HCT116 (cell line): Measurements from ENCODE around the gene WEE1. TPM values are rescaled to one million over a fixed set of nuclear protein-coding genes. Genes with fewer than 3 reads are reported as not detected.

Experiments used
- ATAC-seq: fragments of 200-7000 bp; cut with Tn5 transposase; 2 replicates; pipeline ENCODE4 v1.9.1; 2020; ENCODE audit warnings: mild to moderate bottlenecking, moderate library complexity
- BruUV-seq: library from RNA; stranded (reverse); fragments of 400-500 nt; replicated peaks from 2 replicates; lab custom pipeline; 2021; lab: Mats Ljungman, UMichigan
- CTCF ChIA-PET: fragments of 300-600 bp; sonication (Branson Sonifier 250); formaldehyde crosslinking; loops from one replicate; lab custom pipeline; 2021; ENCODE audit warnings: antibody characterized with exemption; lab: Charles Lee
- POLR2A ChIA-PET: fragments of 300-600, 350-600 bp; sonication (Branson Sonifier 250); formaldehyde crosslinking; loops from one replicate; lab custom pipeline; 2021; ENCODE audit warnings: antibody characterized with exemption; lab: Charles Lee
- RAD21 ChIA-PET, 2 experiments: fragments of 300-600 bp; sonication (Branson Sonifier 250); formaldehyde crosslinking; loops; one replicate each; lab custom pipeline; 2023; ENCODE audit warnings: low total read pairs in 2 of 2; ENCODE audit not compliant: uncharacterized antibody in 2 of 2, unreplicated experiment in 2 of 2, low non-redundant PET in 1 of 2; lab: Charles Lee
- DNase-seq: peaks from one replicate; pipeline ENCODE4 v3.0.0-alpha.2; 2010; ENCODE audit warnings: low read depth, low spot score
- H2AFZ ChIP-seq: fragments of 200-600 bp; shearing (Covaris generic), sonication (generic); 2 replicates; pipeline ENCODE4 v1.6.1; 2017; ENCODE audit warnings: low read depth, mixed run types, mixed read lengths, antibody characterized with exemption, low read length; ENCODE audit not compliant: poor library complexity, severe bottlenecking
- H3K27ac ChIP-seq: 2 replicates; pipeline ENCODE4 v1.5.1; 2012; ENCODE audit warnings: low read depth, low read length
- H3K27me3 ChIP-seq: fragments of 200-600 bp; sonication (generic); 2 replicates; pipeline ENCODE4 v1.6.1; 2016; ENCODE audit warnings: mixed run types, low read length, mixed read lengths; ENCODE audit not compliant: insufficient read depth
- H3K36me3 ChIP-seq, 2 experiments: fragments of 200-500 bp in 1 of 2; fragments of 200-600 bp in 1 of 2; sonication (Bioruptor generic) in 1 of 2; sonication (generic) in 1 of 2; 2 replicates each; pipeline versions ENCODE4 v1.5.1 to v1.6.1; 2014 to 2016; ENCODE audit warnings: low read length in 2 of 2, inconsistent platforms in 1 of 2, mixed read lengths in 1 of 2, mixed run types in 1 of 2; ENCODE audit not compliant: insufficient read depth in 2 of 2, control insufficient read depth in 1 of 2
- H3K4me1 ChIP-seq, 2 experiments: fragments of 200-600 bp in 1 of 2; sonication (generic) in 1 of 2; 2 replicates each; pipeline versions ENCODE4 v1.5.1 to v1.6.1; 2012 to 2017; ENCODE audit warnings: low read length in 2 of 2, inconsistent platforms in 1 of 2, mild to moderate bottlenecking in 1 of 2, mixed read lengths in 1 of 2, mixed run types in 1 of 2, moderate library complexity in 1 of 2; ENCODE audit not compliant: insufficient read depth in 2 of 2, control insufficient read depth in 1 of 2
- H3K4me2 ChIP-seq: fragments of 200-600 bp; sonication (generic); 2 replicates; pipeline ENCODE4 v1.6.1; 2017; ENCODE audit warnings: mixed run types, low read length, mixed read lengths
- H3K4me3 ChIP-seq, 2 experiments: fragments of 200-600 bp in 1 of 2; sonication (generic) in 1 of 2; replicated peaks in 1 of 2; 2 replicates each; pipeline ENCODE4 v1.5.1; 2011 to 2016; ENCODE audit warnings: low read length in 2 of 2, control low read depth in 1 of 2, low read depth in 1 of 2, mild to moderate bottlenecking in 1 of 2, mixed read lengths in 1 of 2, mixed run types in 1 of 2
- H3K79me2 ChIP-seq: fragments of 200-600 bp; sonication (generic); 2 replicates; pipeline ENCODE4 v1.6.1; 2017; ENCODE audit warnings: mild to moderate bottlenecking, mixed run types, low read length, moderate library complexity, mixed read lengths; ENCODE audit not compliant: insufficient read depth
- H3K9ac ChIP-seq: fragments of 200-600 bp; sonication (generic); 2 replicates; pipeline ENCODE4 v1.6.1; 2016; ENCODE audit warnings: low read length, mixed read lengths
- H3K9me2 ChIP-seq: fragments of 200-600 bp; sonication (generic), shearing (Covaris generic); 2 replicates; pipeline ENCODE4 v1.6.1; 2017; ENCODE audit warnings: mixed run types, mild to moderate bottlenecking, moderate library complexity; ENCODE audit not compliant: insufficient read depth
- H3K9me3 ChIP-seq, 2 experiments: fragments of 200-500 bp in 1 of 2; fragments of 200-600 bp in 1 of 2; sonication (Bioruptor generic) in 1 of 2; sonication (generic) in 1 of 2; 2 replicates each; pipeline ENCODE4 v1.6.1; 2014 to 2017; ENCODE audit warnings: low read length in 2 of 2, mixed read lengths in 2 of 2, inconsistent platforms in 1 of 2, low read depth in 1 of 2, mild to moderate bottlenecking in 1 of 2, mixed run types in 1 of 2, moderate library complexity in 1 of 2; ENCODE audit not compliant: control insufficient read depth in 1 of 2, insufficient read depth in 1 of 2
- H4K20me1 ChIP-seq: fragments of 200-600 bp; sonication (generic), shearing (Covaris generic); 2 replicates; pipeline ENCODE4 v1.6.1; 2017; ENCODE audit warnings: mixed run types, mild to moderate bottlenecking, moderate library complexity; ENCODE audit not compliant: insufficient read depth
- CBX3 ChIP-seq: IDR thresholded peaks from 2 replicates; pipeline ENCODE4 v1.6.1; 2012; ENCODE audit warnings: low read depth
- EZH2 ChIP-seq: fragments of 200-600 bp; sonication (generic); IDR thresholded peaks from 2 replicates; pipeline ENCODE4 v1.6.1; 2017; ENCODE audit warnings: antibody characterized with exemption, mixed run types
- POLR2A ChIP-seq: IDR thresholded peaks from 2 replicates; pipeline ENCODE4 v1.7.0; 2011; ENCODE audit warnings: borderline replicate concordance; ENCODE audit not compliant: insufficient read depth, insufficient read length; ENCODE audit errors: extremely low read depth
- SRF ChIP-seq: IDR thresholded peaks from 2 replicates; pipeline ENCODE4 v1.6.1; 2012; ENCODE audit warnings: low read depth
- ZFX ChIP-seq: fragments of 450-650 bp; IDR thresholded peaks from 2 replicates; pipeline ENCODE4 v1.6.1; 2017
- ZNF274 ChIP-seq: fragments of 200-500 bp; sonication (Bioruptor generic); IDR thresholded peaks from 2 replicates; pipeline ENCODE4 v1.6.1; 2014; ENCODE audit warnings: mild to moderate bottlenecking, low read depth, low read length, inconsistent platforms
- intact Hi-C: fragments of 100-400 bp; cut with micrococcal nuclease; formaldehyde crosslinking; loops from 2 replicates; pipeline ENCODE4 v1.10.0; 2022
- total RNA-seq: library from RNA; stranded (reverse); gene quantifications from one replicate; pipeline ENCODE4 v1.2.1, GENCODE V29; 2021; ENCODE audit not compliant: unreplicated experiment
- TF ChIP-seq, protein P1 (sequence below): IDR thresholded peaks from 2 replicates; pipeline ENCODE4 v1.6.1; 2012

The WEE1 gene
- total RNA-seq, 1 experiment from 2014 or later: 50.8 TPM

- Histone ChIP-seq H4K20me1 (peaks cover 28% of the 10 kb centered on the region; the same call in 1 of the 2 replicates), H3K79me2 (peaks cover 49% of the 10 kb centered on the region), H3K4me3 (peak overlapping the region; percentile 86 to 94), H3K36me3 (peaks cover 18 to 31% of the 10 kb centered on the region in 2 experiments), H3K9ac (peak overlapping the region; percentile 94), H3K4me2 (peak overlapping the region; percentile 85), H3K4me1 (peaks cover 18 to 46% of the 10 kb centered on the region in 2 experiments), H3K9me3 (no peaks in the 10 kb centered on the region), H3K27me3 (no peaks in the 10 kb centered on the region), H2AFZ (no peak overlapping the region), H3K27ac (peak overlapping the region; percentile 96)
- DNase-seq (no peak), ATAC-seq (peak; percentile 49)
- no TSS peak for BruUV-seq
- ChIA-PET RAD21 (interaction anchor here in 1 of 2 experiments (0.6 kb wide), 1 partner anchor 39 kb away, joined by 3 read pairs; no protein-coding TSS in a partner anchor), CTCF (interaction anchor here (1.0 to 1.6 kb wide), 6 partner anchors 10 to 793 kb away, joined by 3 to 10 read pairs (median 3); no protein-coding TSS in a partner anchor)
- intact Hi-C loops: no loop called here
- TF ChIP-seq CBX3 (no peak), ZFX (peak; percentile 91), SRF (no peak), EZH2 (no peak), POLR2A (peak; percentile 16), ZNF274 (no peak)
- TF ChIP-seq, all 23 proteins: peak for 2
- no peaks in the 10 kb centered on the region for H3K9me2 ChIP-seq
- POLR2A ChIA-PET: interaction anchor here (1.0 to 1.8 kb wide), 4 partner anchors 10 to 731 kb away, joined by 3 to 9 read pairs (median 4); partner anchors contain the start of genes ADM and ZNF143
These were observed 528 bp downstream of the WEE1 start for GRCh38 chr11:9573775-9574621.

- Histone ChIP-seq H3K4me1 (peaks cover 10 to 38% of the 10 kb centered on the region in 2 experiments; a peak in 3 of 4 replicates), H3K4me3 (peak overlapping the region; percentile 86 to 94), H3K9ac (peak overlapping the region; percentile 94), H3K9me3 (no peaks in the 10 kb centered on the region), H3K36me3 (peaks cover 24 to 39% of the 10 kb centered on the region in 2 experiments), H3K27me3 (no peaks in the 10 kb centered on the region), H2AFZ (no peak overlapping the region), H3K9me2 (no peaks in the 10 kb centered on the region), H3K27ac (peak overlapping the region; percentile 96), H3K79me2 (peaks cover 56% of the 10 kb centered on the region), H4K20me1 (peaks cover 28% of the 10 kb centered on the region; the same call in 1 of the 2 replicates), H3K4me2 (peak overlapping the region; percentile 85)
- TF ChIP-seq ZFX (no peak; the same call in 1 of the 2 replicates), SRF (no peak), POLR2A (no peak)
- TF ChIP-seq, protein P1, sequence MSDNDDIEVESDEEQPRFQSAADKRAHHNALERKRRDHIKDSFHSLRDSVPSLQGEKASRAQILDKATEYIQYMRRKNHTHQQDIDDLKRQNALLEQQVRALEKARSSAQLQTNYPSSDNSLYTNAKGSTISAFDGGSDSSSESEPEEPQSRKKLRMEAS: 0 out of 2 replicates have a peak, but pooled peaks have one; percentile 14
- DNase-seq (no peak), ATAC-seq (no peak)
- TSS peak; percentile 60 for BruUV-seq
- POLR2A ChIA-PET: no interaction called here
- RAD21 ChIA-PET: interaction anchor here in 1 of 2 experiments (0.6 kb wide), 1 partner anchor 342 kb away, joined by 7 read pairs; no protein-coding TSS in a partner anchor
- CTCF ChIA-PET: no interaction called here
- intact Hi-C loops: loop anchor here (1.0 kb wide), 1 partner anchor 39 kb away; no protein-coding TSS in a partner anchor
These were observed 1.3 kb downstream of the WEE1 start for GRCh38 chr11:9574622-9575259.
